GM19452 (cell line): ENCODE results near the gene ATG2A.

ENCODE experiments used
- ATAC-seq: cut with Tn5 transposase; IDR thresholded peaks from one replicate; pipeline ENCODE4 v1.9.1; 2021; ENCODE audit not compliant: unreplicated experiment

ATG2A gene

DNA sequence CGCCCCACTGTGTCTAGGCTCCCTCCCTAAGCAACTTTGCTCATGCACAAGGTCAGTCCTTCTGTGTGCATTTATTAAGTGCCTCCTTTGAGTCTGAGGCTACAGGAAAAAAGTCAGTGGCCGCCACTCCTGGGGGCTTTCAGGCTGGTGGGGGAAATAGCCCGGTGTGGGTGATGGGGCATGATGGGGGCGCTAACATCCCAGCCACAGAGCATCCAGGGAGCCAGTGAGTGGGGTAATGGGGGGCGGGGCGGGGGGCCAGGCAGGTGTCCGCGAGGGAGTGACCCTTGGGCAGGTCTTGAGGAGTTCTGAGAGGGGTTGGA is 28.6 kb downstream of the ATG2A start:
- no peak for ATAC-seq

DNA sequence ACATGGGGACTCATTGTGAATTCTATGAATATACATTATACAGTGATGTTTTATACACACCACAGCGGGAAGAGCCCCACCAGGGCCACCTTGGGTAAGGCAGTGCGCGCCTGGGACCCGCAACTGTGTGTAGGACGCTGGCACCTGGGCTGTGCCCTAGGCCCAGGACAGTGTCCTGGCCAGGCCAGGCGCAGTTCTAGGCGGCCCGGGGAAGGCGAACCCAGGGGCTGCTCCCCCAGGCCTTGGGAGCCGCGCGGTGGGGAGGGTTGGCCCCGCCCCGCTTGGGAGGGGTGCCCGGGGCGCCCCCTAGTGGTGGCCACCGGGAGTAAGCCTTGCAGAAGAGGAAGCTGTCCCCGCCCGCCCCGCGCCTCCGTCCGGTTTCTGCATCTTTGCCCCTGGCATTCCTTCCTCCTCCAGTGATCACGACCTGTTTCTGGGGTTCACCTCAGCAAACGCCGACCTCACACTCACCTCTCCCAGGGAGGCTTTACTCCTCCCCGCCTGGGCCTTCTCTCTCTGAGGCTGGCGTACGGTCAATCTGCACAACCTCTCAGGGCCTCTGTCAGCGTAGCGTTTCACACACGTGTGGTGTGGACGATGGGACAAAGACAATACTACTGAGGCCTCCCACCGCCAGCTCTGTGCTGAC is 29.1 kb downstream of the ATG2A start:
- ATAC-seq = peak; percentile 66

DNA sequence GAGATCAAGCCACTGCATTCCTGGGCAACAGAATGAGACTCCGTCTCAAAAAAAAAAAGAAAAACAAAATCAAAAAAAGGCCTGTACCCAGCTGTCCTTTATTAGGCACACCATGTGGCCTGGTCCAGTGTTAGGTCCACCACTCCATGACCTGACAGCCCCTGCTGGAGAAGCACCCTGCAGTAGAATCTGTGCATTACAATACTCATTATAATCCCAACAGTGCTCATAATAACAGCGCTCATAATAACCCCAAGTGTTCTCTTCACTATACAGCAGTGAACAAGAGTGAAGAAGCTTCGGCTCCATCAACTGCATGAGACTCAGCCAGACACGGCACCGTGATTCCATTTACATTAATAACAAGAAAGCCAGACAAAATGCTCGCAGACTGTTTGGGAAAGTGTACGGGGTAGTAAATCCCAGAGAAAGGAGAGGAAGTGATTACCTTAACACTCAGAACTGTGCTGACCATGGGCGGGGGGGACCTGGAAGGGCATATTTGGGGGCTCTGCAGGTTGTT is 29.7 kb downstream of the ATG2A start:
- no peak for ATAC-seq

DNA sequence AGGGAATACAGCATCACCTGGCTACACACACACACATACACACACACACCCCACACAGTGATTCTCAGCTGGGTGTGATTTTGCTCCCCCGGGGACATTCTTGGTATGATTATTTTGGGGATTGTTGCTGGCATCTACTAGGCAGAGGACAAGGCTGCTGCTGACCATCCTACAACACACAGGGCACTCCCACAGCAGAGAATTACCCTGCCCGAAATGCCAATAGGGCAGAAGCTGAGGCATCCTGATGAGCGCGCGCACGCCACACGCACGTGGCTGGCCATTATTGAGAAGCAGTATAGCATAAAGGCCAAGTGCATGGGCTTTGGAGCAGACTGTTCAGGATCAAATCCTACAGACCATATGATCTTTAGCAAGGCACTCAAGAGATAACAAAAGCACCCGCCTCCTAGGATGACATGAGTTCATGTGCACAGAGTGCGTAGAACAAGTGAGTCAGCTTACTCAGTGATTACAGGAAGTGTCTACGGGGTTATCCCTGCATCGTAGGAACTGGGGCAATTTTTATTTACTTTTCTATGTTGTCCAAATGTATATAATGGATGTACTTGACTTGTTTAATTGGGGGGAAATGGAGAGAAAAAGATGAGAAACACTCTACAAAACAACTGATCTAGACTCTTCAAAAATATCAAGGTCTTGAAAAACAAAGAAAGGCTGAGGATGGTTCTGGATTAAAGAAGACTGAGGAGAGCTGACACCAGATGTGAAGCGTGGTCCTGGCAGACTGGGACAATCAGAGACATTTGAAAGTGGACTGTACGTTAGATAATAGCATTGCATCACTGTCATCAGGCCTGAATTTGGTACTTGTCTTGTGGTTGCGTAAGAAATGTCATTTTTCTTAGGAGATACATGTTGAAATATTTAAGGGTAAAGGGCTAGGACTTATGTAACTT is 31.4 kb downstream of the ATG2A start:
- ATAC-seq = no peak

DNA sequence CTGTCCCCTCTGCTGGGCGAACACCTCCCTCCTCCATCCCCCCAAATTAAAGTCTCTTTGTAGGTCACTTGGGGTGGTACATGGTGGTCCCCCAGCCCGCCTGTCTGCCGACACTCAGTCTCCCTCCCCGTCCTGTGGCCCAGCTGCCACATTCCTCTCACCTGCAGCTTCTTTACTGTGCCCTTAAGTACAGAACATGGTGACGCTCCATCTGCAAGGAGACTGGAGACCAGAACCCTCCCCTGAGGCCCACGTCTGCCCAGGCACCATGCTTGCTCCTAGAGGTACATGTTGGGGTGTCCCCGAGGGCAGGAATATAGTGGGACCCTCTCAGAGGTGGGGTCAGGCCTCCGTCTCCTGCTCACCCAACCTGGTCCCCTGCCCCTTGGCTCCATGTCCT is 33.0 kb downstream of the ATG2A start:
- ATAC-seq = no peak

DNA sequence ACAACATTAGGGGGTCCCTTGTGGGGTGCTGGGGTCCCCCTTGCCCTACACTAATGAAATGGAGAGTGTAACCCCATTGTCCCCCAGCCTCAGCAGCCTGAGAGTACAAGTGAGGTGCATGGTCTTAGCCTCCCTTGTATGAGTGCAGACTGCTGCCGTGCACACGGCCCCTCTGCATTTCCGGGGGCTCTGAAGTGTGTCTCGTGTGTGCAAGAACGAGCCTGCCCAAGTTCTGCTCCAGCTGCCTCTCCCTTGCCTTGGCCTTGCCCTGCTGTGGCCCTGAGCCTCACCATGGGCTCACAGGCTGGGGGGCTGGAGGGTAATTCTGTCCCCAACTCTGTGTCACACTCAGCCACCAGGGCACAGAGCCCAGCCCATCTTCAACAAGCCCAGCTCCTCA is 33.4 kb downstream of the ATG2A start:
- ATAC-seq = no peak

DNA sequence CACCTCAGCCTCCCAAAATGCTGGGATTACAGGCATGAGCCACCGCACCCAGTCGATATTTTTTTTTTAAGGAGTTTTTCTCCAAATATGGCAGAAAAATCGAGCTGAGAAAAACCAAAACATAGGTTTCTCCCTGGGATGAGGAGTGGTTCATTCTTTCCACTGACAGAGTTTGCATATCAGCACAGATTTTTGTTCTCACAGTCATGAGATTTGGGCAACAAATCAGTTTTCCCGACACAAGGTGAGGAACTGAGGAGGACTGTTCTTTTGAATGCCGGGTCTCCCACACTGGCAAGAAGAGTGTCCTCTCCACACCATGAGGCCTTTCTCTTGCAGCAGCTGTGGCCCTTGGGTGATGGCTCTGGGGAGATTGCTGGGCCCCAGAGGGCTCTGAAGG is 34.8 kb downstream of the ATG2A start:
- no peak for ATAC-seq

DNA sequence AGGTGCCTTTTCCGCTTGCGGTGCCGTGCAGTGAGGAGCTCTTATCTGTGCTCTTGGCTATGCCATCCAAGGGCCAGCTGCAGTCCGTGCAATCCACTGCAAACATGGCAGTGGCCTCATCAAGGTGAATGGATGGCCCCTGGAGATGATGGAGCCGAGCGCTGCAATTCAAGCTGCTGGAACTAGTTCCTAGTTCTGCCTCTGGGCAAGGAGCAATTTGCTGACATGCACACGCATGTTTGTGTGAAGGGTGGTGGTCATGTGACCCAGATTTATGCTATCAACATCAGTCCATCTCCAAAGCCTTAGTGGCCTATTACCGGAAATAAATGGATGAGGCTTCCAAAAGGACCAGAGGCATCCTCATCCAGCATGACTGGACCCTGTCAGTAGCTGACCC is 35.5 kb downstream of the ATG2A start:
- ATAC-seq = no peak

DNA sequence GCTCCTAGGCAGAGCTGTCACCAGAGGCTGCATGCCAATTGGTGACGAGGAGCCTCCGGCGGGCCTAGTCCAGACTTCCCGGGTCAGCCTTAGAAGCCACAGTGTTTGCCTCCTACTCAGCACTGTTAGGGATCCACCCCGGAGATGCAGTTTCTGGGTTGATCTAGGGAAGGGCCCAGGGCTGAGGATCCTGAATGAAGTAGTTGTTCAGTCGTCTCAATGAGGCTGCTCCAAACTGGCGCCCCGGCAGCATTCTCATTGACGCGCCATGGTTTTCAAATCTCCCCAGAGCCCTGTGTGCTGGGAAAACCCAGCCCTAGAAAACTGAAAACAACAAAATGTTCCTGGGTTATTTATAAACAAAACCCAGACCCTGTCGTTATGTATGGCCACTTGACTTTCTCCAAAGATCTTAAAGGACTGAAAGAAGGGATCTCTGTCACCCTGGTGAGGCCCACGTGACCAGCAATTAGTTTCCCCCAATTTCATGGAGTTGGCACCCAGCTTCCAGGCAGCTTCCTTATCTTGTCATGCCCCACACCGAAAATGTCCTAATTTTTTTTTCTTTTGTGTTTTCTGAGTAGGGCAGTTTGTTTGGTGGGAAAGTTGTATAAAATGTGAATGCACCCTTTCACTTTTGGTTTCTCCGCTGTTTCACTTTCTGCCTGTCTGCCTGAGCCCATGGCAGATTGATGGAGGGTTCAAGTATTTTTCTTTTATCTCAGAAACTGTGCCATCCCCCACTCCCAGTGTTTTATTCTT is 36.6 kb downstream of the ATG2A start:
- no peak for ATAC-seq

DNA sequence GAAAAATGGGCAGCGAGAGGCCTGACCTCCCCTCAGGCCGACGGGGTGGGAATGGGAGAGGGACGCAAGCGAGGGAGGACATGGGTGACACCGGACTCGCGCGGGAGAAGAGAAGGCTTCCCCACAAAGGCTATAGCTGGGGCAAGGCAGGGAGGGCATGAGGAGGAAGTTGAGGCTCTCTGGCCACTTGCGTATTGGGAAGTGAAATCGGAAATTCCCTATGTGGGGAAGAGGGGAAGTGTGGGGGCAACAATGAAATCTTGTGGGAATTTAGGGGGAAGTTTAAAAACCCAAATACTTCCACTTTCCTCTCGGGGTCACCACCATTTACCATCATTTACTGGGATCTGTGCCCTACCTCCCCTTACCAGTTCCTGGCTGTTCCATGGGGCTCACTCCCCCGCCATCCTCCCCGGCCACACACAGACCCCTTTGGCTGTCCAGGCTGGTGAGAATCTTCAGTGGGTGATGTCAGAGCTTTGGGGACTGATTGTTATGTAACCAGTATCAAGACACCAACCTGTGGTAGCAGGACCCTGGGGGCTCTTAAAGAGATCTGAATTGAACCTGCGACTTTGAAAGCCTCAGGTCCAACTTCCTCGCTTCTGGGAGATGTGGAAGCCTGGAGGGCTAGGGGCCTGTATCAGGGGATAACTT is 37.6 kb downstream of the ATG2A start:
- no peak for ATAC-seq

DNA sequence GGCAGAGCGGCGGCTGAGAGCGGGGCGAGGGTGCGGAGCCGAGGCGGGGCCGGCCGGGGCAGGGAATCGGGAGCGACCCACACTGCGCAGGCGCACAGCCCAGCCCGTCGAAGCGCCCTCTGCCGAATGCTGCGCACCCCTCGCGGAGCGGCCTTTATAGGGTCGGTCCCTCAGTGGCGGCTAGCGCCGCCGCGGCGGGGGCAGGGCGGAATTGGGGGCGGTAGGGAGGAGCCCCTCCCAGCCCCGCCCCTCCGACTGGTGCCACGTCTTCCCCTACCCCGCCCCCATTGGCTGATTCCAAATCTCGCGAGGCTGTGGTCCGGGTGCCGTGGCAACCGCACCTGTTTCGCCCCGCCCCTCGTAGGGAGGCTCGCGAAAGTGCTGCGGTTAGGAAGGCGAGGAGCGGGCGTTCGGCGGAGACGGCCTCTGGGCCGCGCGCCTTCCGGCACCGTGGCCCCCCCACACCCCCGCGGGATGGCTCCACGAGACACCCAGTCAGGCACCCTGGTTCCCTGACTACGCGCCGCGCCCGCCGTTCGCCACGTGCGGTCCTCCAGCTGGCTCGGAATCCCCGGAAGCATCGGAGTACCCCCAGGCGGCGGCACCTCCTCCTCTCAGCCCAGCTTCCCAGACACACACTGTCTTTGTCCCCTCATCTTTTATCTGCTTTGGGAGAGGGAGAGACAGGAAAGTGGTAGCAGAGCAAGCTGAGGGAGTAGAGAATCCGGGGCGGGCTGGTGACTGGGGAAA is 38.3 kb downstream of the ATG2A start, which contains the start of gene EHD1:
EHD1 (minus strand) TSS at position 128 of the 750 bp plus-strand sequence. CDS start 157 bp downstream, outside the sequence.
- ATAC-seq = peak; percentile 66

DNA sequence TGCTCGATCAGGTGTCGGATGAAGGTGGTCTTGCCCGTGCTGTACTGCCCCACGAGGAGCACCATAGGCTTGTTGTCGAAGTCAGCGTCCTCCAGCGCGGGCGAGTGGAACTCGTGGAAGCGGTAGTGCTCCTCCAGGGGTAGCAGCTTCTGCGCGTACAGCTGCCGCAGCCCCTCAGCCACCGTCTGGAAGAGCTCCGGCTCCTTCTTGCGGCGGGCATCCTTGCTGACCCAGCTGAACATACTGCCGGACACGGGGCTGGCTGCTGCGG is 38.9 kb downstream of the ATG2A start:
- no peak for ATAC-seq

DNA sequence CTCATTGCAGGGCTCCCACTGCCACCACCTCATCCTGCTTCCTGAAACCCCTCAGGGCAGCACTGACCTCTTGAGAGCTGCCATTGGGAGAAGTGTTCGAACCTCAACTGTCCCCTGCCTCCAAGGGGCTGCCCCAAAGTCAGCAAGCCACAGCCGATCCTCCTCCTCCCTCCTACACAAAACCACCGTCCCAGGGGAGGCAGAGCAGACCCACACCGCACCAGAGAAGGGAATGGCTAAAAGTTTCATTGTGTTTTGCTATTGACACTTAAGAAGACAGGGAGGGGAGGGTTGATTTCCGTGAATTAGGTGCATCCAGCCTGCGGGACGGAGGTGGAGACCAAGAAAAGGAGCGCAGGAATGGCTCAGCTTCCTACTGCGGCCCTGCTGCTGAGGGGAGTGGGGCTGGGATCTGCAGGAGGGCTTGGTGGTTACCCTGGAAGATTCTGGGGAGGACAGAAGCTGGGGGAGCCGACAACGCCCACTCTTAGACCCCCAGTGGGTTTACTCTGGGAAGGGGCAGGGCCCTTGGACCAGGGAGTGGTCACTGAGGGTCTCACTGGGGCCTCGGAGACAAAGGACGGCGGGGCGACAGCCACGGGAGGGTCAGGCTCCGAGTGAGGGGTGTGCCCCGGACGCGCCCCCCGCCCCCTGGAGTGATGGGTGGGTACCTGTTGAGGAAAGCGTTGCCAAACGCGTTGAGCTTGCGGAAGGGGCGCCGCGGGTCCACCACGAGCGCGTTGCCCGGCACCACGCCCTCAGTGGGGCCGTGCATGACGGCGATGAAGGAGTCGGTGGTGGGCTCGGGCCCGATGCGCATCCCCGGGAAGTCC is 39.4 kb downstream of the ATG2A start:
- no peak for ATAC-seq

DNA sequence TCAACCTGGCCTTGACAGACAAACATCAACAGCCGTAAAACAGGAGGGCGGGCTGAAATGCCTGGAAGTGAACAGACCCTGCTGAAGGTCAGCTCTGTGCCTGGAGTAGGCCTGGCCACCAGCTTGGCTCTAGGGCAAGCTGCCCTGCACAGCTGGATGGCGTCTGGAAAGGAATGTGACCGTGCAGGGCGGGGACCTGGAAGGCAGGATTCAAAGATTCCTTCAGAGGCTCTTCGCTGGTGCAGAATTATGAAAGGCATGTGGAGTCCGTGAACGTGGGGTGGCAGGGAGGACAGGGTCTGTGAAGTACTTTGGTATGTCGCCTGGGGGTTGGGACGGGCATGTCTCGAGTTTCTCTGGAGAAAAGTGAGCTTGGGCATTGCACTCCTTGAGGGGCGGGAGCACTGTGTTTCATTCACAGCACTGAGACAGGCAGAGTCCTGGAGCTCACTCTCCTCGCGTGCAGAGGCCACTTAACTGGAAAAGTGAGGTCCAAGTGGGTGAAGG is 40.1 kb downstream of the ATG2A start:
- ATAC-seq = no peak

DNA sequence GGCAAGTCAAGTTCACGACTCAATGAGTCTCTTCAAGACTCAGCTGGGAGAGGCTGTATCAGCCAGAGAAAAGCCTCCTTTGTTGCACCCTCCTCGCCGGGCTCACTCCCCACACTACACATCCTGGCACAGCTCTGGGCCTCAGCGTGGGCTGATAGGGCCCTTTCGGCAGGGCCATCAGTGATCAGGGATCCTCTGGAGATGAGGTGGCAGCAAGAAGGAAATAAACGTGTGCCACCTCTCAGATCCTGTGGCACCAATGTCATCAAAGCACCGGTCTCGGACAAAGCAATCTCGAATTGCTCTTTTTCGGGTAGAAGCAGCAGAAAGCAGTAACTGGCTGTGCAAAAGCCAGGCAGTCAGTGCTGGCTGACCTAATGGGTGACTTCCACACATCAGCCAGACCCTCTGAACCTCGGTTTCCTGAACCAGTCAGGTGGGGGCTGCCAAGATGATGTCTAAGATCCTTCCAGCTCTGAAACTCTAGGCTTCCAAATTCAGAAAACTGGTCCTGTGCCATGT is 40.7 kb downstream of the ATG2A start:
- ATAC-seq = no peak

DNA sequence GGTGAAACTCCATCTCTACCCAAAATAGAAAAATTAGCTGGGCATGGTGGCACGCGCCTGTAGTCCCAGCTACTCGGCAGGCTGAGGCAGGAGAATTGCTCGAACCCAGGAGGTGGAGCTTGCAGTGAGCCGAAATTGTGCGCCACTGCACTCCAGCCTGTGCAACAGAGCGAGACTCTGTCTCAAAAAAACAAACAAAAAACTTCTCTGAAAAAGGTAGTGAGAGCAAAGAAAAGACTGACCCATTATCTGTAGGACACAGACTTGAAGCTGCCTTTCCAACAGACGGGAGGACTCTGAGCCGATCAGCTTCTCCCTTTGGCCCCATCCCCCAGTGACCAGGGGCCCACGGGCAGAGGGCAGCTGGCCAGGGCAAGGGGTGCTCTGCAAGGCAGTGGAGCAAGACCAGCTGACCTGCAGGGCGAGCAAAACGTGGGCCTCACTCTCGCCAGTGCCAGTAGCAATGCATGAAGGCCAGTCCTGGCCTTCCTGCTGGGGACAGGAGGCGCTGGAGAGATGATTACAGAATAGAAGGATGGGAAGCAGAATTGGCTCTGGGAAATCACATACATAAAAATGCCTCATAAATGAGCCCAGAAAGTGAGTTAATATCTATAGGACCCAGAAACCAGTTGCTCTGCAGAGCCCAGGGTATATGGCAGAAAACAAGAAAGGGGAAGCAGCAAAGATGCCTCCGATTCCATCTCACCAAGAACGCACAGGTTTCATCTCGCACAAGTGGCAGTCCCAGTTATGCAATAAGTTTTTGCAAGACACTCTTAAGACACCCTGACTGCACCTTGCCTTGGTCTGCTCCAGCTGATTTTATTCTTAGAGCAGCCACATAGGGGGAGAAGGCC is 41.4 kb downstream of the ATG2A start:
- ATAC-seq = no peak

DNA sequence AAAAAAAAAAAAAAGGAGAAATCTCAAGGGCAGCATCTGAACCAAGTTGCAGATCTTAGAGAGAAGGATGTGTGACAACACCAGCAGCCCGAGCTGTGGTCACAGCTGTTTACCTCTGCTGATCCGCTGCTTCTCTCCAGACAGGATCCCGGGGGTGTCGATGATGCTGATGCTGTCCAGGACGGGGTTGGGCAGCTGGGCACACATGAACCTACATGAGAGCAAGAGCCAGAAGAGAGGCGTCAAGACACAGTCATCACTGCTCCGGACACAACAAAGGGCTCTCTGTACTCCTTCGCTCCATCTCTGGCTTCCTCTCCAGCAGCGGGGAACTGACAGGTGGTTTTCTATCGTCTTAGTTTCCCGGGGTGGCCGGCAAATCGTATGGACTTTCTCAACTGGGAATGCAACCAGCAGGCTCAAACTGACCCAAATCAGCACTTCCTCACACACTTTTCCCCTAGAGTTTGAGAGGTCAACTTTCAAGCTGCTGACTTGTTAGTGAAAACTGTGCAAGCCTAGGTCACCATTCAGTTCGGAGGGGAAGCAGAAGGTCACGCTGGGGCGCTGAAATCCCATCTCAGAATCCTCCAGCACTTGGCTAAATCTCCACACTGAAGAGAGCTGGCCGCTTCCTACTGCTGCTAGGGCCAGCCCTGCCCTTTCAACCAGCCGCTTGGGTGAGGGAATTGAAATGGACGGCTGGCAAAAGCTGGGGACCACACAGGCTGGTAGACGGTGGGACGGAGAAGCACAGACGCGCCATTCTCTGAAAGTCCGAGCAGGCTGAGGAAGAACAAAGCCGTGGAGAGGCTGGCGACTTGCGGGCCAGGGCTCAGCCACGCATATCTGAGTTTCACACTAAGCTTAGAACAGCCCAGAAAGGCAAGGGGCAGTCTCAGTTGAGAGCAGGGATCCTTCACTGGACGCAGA is 42.4 kb downstream of the ATG2A start:
- no peak for ATAC-seq
